Mucosa of descending colon (tissue), 3 donors: ENCODE results near the gene CTU2. TPM values are rescaled to one million over a fixed set of nuclear protein-coding genes. Genes with fewer than 3 reads are reported as not detected.

Experiments used
- ATAC-seq: fragments of 200-7000 bp; cut with Tn5 transposase; one replicate; pipeline ENCODE4 v1.9.1; 2020; ENCODE audit warnings: mild to moderate bottlenecking, moderate library complexity
- DNase-seq, 3 donors: peaks; one replicate each; pipeline ENCODE4 v3.0.0-alpha.2; 2020
- H3K36me3 ChIP-seq: fragments of 200-600 bp; one replicate; pipeline ENCODE4 v1.8.0; 2021; ENCODE audit warnings: low read depth, mild to moderate bottlenecking
- H3K4me1 ChIP-seq: fragments of 200-600 bp; one replicate; pipeline ENCODE4 v1.8.0; 2021; ENCODE audit warnings: low read depth, mild to moderate bottlenecking
- H3K4me3 ChIP-seq: fragments of 200-600 bp; one replicate; pipeline ENCODE4 v1.8.0; 2021; ENCODE audit warnings: mild to moderate bottlenecking
- H3K9me3 ChIP-seq: fragments of 200-600 bp; one replicate; pipeline ENCODE4 v1.8.0; 2021; ENCODE audit warnings: mild to moderate bottlenecking
- CTCF ChIP-seq: fragments of 200-600 bp; IDR thresholded peaks from one replicate; pipeline ENCODE4 v1.8.0; 2022; ENCODE audit warnings: antibody characterized with exemption, mild to moderate bottlenecking
- intact Hi-C, 2 donors: fragments of 100-400 bp; cut with DNase I in 1 of 2; cut with micrococcal nuclease in 1 of 2; formaldehyde crosslinking; loops; one replicate each; pipeline versions ENCODE4 v1.11.0 to v1.11.1; 2022; cut with DNase I, micrococcal nuclease
- total RNA-seq, 3 donors: library from RNA; stranded (reverse); fragmentation: NEBNext Ultra II Directional in 2 of 3; extraction: Animal tissue kit (Norgen Biotek cat#: 25700) in 2 of 3; gene quantifications; one replicate each; pipeline versions ENCODE4 v1.2.1 to v1.2.4, GENCODE V29; 2021 to 2023
- donor health status: DM: no; HTN: no; CAD: no; lungs with moderate emphysema.
- donor health status: DM: no; HTN: no; CAD: no.
- donor health status: DM: no; HTN: yes; CAD: no.

Gene CTU2
- total RNA-seq, 3 donors from 2014 or later = 9.6 to 16.1 (median 13.6) TPM

- Histone ChIP-seq H3K4me3 (no peak overlapping the region), H3K9me3 (no peaks in the 10 kb centered on the region), H3K4me1 (no peaks in the 10 kb centered on the region), H3K36me3 (no peaks in the 10 kb centered on the region)
- ATAC-seq (no peak), DNase-seq (no peak)
- intact Hi-C loops = no loop called here
- TF ChIP-seq CTCF = no peak
Measured at GRCh38 chr16:88716201-88716600, 9.9 kb downstream of the CTU2 start.

DNA sequence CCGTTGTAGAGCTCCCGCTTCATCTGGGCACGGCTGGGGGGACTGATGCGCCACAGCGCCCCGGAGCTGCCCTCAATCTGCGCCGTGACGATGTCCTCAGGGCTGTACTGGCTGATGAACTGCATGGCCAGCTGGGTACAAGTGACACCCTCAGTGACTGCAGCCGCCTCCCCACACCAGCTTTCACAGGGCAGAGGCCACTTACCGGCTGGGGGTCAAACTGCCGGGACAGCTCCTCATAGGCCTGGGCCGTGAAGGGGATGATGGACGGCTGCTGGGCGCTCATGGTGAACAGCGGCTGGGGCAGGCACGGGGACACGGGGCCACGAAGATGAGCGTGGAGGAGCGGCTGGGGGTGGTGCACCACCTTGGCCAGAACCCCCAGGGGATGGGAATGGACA is 10.3 kb downstream of the CTU2 start:
- H3K4me3 ChIP-seq = no peak overlapping the region
- no peak for ATAC-seq
- no peaks in the 10 kb centered on the region for H3K9me3 ChIP-seq
- H3K36me3 ChIP-seq = no peaks in the 10 kb centered on the region
- DNase-seq = no peak
- TF ChIP-seq CTCF = no peak
- no peaks in the 10 kb centered on the region for H3K4me1 ChIP-seq
- intact Hi-C loops = no loop called here

- Histone ChIP-seq H3K9me3 (no peaks in the 10 kb centered on the region), H3K36me3 (no peaks in the 10 kb centered on the region), H3K4me3 (no peak overlapping the region), H3K4me1 (no peaks in the 10 kb centered on the region)
- DNase-seq = no peak
- TF ChIP-seq CTCF = no peak
- ATAC-seq = no peak
- intact Hi-C loops = no loop called here
Measured at GRCh38 chr16:88718178-88718577, 11.9 kb downstream of the CTU2 start.

DNA sequence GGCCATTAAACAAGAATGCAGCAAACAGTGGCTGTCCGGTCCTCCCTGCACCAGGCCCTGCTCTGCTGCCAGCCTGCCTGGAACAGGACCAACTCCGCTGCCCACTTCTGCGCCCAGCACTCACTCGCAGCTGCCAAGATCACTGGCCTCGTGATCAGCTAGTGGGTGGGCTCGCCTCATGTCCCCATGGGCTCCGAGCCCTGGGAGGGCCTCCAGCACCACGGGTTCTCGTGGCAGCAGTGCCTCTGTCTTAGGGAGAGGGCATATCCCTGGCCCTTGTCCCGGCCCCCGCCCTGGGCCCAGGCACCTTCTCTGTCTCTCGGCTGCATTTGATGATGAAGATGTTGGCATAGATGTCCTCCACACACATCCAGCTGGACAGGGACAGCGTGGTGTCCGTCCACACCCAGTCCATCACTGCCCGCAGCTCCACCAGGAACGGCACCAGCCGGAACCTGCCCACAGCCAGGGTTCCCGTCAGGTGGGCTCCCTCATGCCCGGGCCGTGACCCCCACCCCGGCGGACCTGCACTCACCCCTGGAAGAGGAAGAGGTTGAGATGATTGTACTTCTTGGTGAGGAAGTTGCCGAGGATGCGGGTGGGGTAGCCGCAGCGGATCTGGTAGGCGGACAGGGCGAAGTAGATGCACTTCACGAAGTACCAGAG is 13.1 kb downstream of the CTU2 start:
- no peak for TF ChIP-seq CTCF

GRCh38 chr16:88719933-88720296 is 13.6 kb downstream of the CTU2 start:
- no peaks in the 10 kb centered on the region for H3K4me1 ChIP-seq
- ATAC-seq (no peak), DNase-seq (no peak)
- peaks cover 2% of the 10 kb centered on the region for H3K36me3 ChIP-seq
- TF ChIP-seq CTCF = no peak
- no peaks in the 10 kb centered on the region for H3K9me3 ChIP-seq
- H3K4me3 ChIP-seq = no peak overlapping the region
- intact Hi-C loops = no loop called here

More for the DNA sequence above, 13.1 kb downstream of the CTU2 start:
- no peaks in the 10 kb centered on the region for H3K36me3 ChIP-seq
- H3K4me1 ChIP-seq = no peaks in the 10 kb centered on the region
- DNase-seq (no peak), ATAC-seq (no peak)
- intact Hi-C loops = no loop called here
- H3K9me3 ChIP-seq = no peaks in the 10 kb centered on the region
- no peak overlapping the region for H3K4me3 ChIP-seq
